Activated CD4-positive, alpha-beta memory T cell treated with anti-CD3 and anti-CD28 coated beads for 36 hours (primary cell): ENCODE results near the gene NEURL1. TPM values are rescaled to one million over a fixed set of nuclear protein-coding genes. Genes with fewer than 3 reads are reported as not detected.

Source experiments
- CTCF ChIA-PET: fragments of 350-600 bp; sonication (Branson Sonifier 250); formaldehyde crosslinking; loops from one replicate; lab custom pipeline; 2021; ENCODE audit warnings: antibody characterized with exemption, inconsistent platforms; lab: Charles Lee
- POLR2A ChIA-PET: fragments of 350-600 bp; sonication (Branson Sonifier 250); formaldehyde crosslinking; loops from one replicate; lab custom pipeline; 2021; ENCODE audit warnings: antibody characterized with exemption; lab: Charles Lee
- DNase-seq: peaks from one replicate; pipeline ENCODE4 v3.0.0-alpha.2; 2020
- H3K27ac Mint-ChIP-seq: one replicate; pipeline ENCODE4 v1.8.0; 2021; ENCODE audit warnings: mixed read lengths
- H3K27me3 Mint-ChIP-seq: one replicate; pipeline ENCODE4 v1.8.0; 2021; ENCODE audit warnings: mixed read lengths
- H3K36me3 Mint-ChIP-seq: one replicate; pipeline ENCODE4 v1.8.0; 2021; ENCODE audit warnings: mixed read lengths
- H3K4me1 Mint-ChIP-seq: one replicate; pipeline ENCODE4 v1.8.0; 2021; ENCODE audit warnings: low read depth, mixed read lengths
- H3K4me3 Mint-ChIP-seq: one replicate; pipeline ENCODE4 v1.8.0; 2021; ENCODE audit warnings: mild to moderate bottlenecking, mixed read lengths
- H3K9me3 Mint-ChIP-seq: one replicate; pipeline ENCODE4 v1.8.0; 2021; ENCODE audit warnings: mixed read lengths
- intact Hi-C: fragments of 100-400 bp; cut with micrococcal nuclease; formaldehyde crosslinking; loops from one replicate; pipeline ENCODE4 v1.15.1; 2023
- total RNA-seq, 2 experiments: library from RNA; stranded (reverse); gene quantifications; one replicate each; pipeline ENCODE4 v1.2.3, GENCODE V29; 2021

Gene NEURL1
- total RNA-seq, 2 experiments from 2014 or later = 1.8 to 2.4 TPM

DNA sequence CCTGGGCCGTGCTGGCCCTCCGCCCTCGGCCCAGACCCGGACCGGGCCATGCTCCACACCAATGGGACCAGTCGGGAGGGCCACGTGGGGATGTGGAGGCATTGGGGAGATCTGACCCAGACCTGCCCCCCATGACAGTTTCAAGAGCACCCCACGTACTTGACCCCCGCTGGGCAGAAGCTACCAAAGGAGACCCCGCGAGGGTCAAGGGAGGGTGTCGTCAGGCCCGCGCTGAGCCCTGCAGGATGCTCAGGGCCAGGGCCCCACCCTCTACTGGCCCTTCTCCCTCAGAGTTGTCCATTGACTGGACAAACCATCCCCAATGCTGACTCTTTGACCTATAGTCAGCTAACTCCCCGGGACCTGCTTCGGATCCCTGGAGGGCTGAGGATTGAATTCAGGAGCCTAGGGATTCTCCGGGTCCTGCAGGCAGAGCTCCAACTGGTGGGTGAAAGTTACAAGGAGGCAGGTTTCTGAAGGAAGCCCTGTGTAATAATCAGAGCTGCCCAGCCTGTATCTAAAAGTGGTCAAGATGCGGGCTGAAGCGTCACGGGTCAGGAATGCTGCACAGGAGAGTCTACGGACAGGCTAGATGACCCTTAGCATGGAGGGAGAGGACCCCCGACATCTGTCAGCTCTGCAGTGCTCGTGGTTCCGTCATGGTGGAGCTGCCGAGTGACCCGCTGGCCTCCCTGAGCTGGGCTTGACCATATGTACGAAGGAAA, 40.8 kb upstream of the NEURL1 start:
- Mint-ChIP-seq H3K4me1 (peaks cover 41% of the 10 kb centered on the region), H3K27me3 (no peaks in the 10 kb centered on the region), H3K4me3 (peak overlapping the region; percentile 90), H3K27ac (peak overlapping the region; percentile 91), H3K9me3 (no peaks in the 10 kb centered on the region), H3K36me3 (peaks cover 26% of the 10 kb centered on the region)
- no peak for DNase-seq
- CTCF ChIA-PET = interaction anchor here (0.7 to 5.1 kb wide), 6 partner anchors 10 to 36 kb away, joined by 3 to 30 read pairs (median 6); no protein-coding TSS in a partner anchor
- intact Hi-C loops = loop anchor here (1.0 kb wide), 1 partner anchor 19 kb away; no protein-coding TSS in a partner anchor
- POLR2A ChIA-PET = interaction anchor here (0.6 to 1.1 kb wide), 4 partner anchors 18 to 132 kb away, joined by 3 to 4 read pairs (median 3); no protein-coding TSS in a partner anchor

- intact Hi-C loops = no loop called here
These were observed 39.5 kb upstream of the NEURL1 start for GRCh38 chr10:103454026-103454425.

GRCh38 chr10:103455235-103455634, 38.3 kb upstream of the NEURL1 start:
- CTCF ChIA-PET = interaction anchor here (0.9 kb wide), 1 partner anchor 28 kb away, joined by 3 read pairs; no protein-coding TSS in a partner anchor
- intact Hi-C loops = no loop called here
- Mint-ChIP-seq H3K27ac (no peak overlapping the region), H3K9me3 (no peaks in the 10 kb centered on the region), H3K36me3 (peaks cover 6% of the 10 kb centered on the region), H3K4me1 (peaks cover 26% of the 10 kb centered on the region), H3K27me3 (no peaks in the 10 kb centered on the region), H3K4me3 (no peak overlapping the region)
- POLR2A ChIA-PET = no interaction called here
- no peak for DNase-seq

More at GRCh38 chr10:103454026-103454425, 39.5 kb upstream of the NEURL1 start:
- POLR2A ChIA-PET = interaction anchor here (0.5 kb wide), 1 partner anchor 39 kb away, joined by 3 read pairs; the partner anchor contains the start of gene NEURL1
- H3K27ac Mint-ChIP-seq = no peak overlapping the region
- H3K36me3 Mint-ChIP-seq = peaks cover 17% of the 10 kb centered on the region
- H3K4me3 Mint-ChIP-seq = no peak overlapping the region
- H3K4me1 Mint-ChIP-seq = peaks cover 33% of the 10 kb centered on the region
- H3K9me3 Mint-ChIP-seq = no peaks in the 10 kb centered on the region
- CTCF ChIA-PET = interaction anchor here (0.7 to 5.1 kb wide), 3 partner anchors 27 to 32 kb away, joined by 3 to 30 read pairs (median 3); no protein-coding TSS in a partner anchor
- no peaks in the 10 kb centered on the region for H3K27me3 Mint-ChIP-seq
- no peak for DNase-seq

- Mint-ChIP-seq H3K27me3 (no peaks in the 10 kb centered on the region), H3K36me3 (no peaks in the 10 kb centered on the region), H3K27ac (no peak overlapping the region), H3K4me3 (no peak overlapping the region), H3K4me1 (peaks cover 17% of the 10 kb centered on the region), H3K9me3 (no peaks in the 10 kb centered on the region)
- ChIA-PET POLR2A (no interaction called here), CTCF (interaction anchor here (0.9 kb wide), 1 partner anchor 27 kb away, joined by 3 read pairs; no protein-coding TSS in a partner anchor)
- intact Hi-C loops = no loop called here
- DNase-seq = no peak
These were observed 37.3 kb upstream of the NEURL1 start for GRCh38 chr10:103456074-103456660.

DNA sequence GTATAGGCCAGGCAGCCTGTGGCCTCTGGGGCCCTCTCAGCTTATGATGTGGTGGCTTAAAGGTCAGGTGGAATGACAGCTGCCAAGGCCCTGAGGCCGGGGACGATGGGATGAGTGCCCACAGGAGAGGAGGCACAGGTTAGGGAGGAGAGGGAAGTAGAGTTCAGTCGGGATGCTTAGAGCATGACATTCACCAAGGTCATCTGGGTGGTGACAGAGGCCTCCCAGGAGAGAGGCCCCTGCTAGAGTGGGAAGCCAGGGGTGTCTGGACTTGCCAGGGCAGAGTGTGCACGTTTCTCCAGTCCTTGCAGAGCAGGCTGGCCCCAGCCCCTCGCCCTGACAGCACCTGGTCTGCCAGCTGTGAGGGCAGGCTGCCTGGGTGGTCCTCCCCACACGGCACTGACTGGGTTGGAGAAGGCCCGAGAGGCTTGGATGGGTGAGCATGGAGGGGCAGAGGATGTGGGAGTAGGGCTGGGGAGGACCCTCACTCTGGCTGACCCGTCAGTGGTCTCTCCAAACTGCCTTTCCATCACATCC, 36.3 kb upstream of the NEURL1 start:
- no peaks in the 10 kb centered on the region for H3K9me3 Mint-ChIP-seq
- H3K4me1 Mint-ChIP-seq = peaks cover 15% of the 10 kb centered on the region
- intact Hi-C loops = no loop called here
- H3K4me3 Mint-ChIP-seq = no peak overlapping the region
- H3K27me3 Mint-ChIP-seq = no peaks in the 10 kb centered on the region
- CTCF ChIA-PET = no interaction called here
- POLR2A ChIA-PET = no interaction called here
- no peak overlapping the region for H3K27ac Mint-ChIP-seq
- no peaks in the 10 kb centered on the region for H3K36me3 Mint-ChIP-seq
- no peak for DNase-seq

DNA sequence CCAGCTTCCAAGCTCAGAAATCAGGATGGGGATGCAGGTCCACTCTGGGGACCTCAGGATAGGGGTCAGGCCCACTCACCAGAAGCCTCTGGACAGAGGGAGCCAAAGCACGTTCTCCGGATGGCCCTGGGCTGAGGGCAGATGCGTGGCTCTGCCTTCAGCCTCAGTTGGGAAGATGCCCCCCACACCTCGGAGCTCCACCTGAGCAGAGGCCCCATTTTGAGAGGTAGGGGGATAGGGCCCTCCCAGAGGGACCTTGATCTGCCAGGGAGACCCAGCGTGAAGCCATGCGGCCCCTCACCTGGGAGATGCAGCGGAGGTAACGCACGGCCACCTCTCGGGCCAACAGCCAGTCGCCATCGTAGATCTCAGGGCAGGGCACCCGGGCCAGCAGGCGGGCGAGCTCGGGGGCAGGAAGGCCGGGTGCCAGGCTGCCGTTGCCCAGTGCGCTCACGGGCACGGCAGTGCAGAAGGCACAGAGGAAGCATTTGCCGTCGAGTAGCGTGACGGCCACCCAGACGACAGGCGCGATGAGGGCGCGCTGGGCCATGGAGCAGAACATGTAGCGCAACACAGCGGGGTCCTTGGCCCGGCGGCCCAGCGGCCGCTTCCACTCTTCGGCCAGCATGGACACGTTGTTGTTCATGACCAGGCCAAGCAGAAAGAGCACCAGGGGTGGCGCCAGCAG, 35.5 kb upstream of the NEURL1 start:
- H3K9me3 Mint-ChIP-seq = no peaks in the 10 kb centered on the region
- peaks cover 10% of the 10 kb centered on the region for H3K4me1 Mint-ChIP-seq
- ChIA-PET CTCF (no interaction called here), POLR2A (no interaction called here)
- H3K27me3 Mint-ChIP-seq = no peaks in the 10 kb centered on the region
- H3K4me3 Mint-ChIP-seq = no peak overlapping the region
- H3K27ac Mint-ChIP-seq = no peak overlapping the region
- intact Hi-C loops = no loop called here
- no peak for DNase-seq
- H3K36me3 Mint-ChIP-seq = no peaks in the 10 kb centered on the region

GRCh38 chr10:103458720-103459119, 34.8 kb upstream of the NEURL1 start, which contains the start of gene CALHM1:
TSS of gene CALHM1 (minus strand) at chr10:103458900. CDS start at chr10:103458751, 149 bp downstream.
- Mint-ChIP-seq H3K36me3 (no peaks in the 10 kb centered on the region), H3K4me1 (peaks cover 6% of the 10 kb centered on the region), H3K4me3 (no peak within 1 kb of the TSS), H3K27ac (no peak within 1 kb of the TSS), H3K27me3 (no peaks in the 10 kb centered on the region), H3K9me3 (no peaks in the 10 kb centered on the region)
- intact Hi-C loops = no loop called here
- peak; percentile 31 for DNase-seq
- CTCF ChIA-PET = no interaction called here
- POLR2A ChIA-PET = no interaction called here

- DNase-seq = no peak
- no peaks in the 10 kb centered on the region for H3K9me3 Mint-ChIP-seq
- peaks cover 5% of the 10 kb centered on the region for H3K4me1 Mint-ChIP-seq
- intact Hi-C loops = no loop called here
- no peaks in the 10 kb centered on the region for H3K36me3 Mint-ChIP-seq
- POLR2A ChIA-PET = no interaction called here
- CTCF ChIA-PET = no interaction called here
- H3K4me3 Mint-ChIP-seq = no peak overlapping the region
- no peak overlapping the region for H3K27ac Mint-ChIP-seq
- no peaks in the 10 kb centered on the region for H3K27me3 Mint-ChIP-seq
These were observed 33.9 kb upstream of the NEURL1 start for GRCh38 chr10:103459615-103460014.

DNA sequence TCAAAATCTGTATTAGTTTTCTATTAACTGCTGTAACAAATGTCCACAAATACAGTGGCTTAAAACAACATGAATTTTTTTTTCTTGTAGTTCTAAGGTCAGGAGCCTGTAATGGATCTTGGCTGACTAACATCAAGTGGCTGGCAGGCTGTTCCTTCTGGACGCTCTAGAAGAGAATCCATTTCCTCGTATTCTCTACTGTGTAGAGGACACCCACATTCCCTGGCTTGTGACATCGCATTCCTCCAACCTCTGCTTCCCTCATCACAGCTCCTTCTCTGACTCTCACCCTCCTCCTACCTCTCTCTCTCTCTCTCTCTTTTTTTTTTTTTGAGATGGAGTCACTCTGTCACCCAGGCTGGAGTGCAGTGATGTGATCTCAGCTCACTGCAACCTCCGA, 30.0 kb upstream of the NEURL1 start:
- Mint-ChIP-seq H3K27me3 (no peaks in the 10 kb centered on the region), H3K9me3 (no peaks in the 10 kb centered on the region), H3K4me1 (peaks cover 9% of the 10 kb centered on the region), H3K36me3 (no peaks in the 10 kb centered on the region), H3K4me3 (no peak overlapping the region), H3K27ac (no peak overlapping the region)
- ChIA-PET CTCF (interaction anchor here (1.8 kb wide), 1 partner anchor 23 kb away, joined by 4 read pairs; no protein-coding TSS in a partner anchor), POLR2A (interaction anchor here (0.6 kb wide), 1 partner anchor 14 kb away, joined by 3 read pairs; no protein-coding TSS in a partner anchor)
- intact Hi-C loops = no loop called here
- no peak for DNase-seq

DNA sequence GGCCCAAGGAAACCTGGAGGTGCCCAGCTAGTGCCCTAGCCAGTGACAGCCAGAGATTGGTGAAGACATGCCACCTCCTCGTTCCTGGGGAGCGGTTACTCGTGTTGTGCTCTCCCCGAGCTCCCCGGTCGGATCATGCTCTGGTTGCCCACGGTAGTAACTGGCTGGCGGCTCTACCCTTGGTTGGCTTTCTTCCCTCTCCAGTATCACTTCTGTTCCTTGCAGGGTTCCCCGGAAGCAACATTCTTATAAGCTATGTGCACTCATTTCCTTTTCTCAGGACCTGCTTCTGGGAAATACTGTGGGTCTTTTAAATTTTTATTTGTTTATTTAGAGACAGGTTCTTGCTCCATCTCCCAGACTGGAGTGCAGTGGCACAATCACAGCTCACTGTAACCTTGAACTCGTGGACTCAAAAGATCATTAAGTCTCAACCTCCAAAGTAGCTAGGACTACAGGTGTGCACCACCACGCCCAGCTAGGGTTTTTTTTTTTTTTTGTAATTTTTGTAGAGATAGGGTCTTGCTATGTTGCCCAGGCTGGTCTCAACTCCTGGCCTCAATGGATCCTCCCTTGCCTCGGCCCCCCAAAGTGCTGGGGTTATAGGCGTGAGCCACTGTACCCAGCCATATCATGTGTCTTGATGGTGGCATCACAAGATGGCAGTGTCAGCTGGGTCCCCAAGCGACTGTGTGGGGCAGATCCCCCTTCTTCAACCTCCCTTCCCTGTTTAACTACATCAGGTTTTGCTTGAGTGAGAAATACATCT, 27.9 kb upstream of the NEURL1 start:
- H3K36me3 Mint-ChIP-seq = no peaks in the 10 kb centered on the region
- no peaks in the 10 kb centered on the region for H3K27me3 Mint-ChIP-seq
- ChIA-PET CTCF (interaction anchor here (1.9 kb wide), 1 partner anchor 10 kb away, joined by 6 read pairs; no protein-coding TSS in a partner anchor), POLR2A (no interaction called here)
- no peak overlapping the region for H3K4me3 Mint-ChIP-seq
- H3K27ac Mint-ChIP-seq = no peak overlapping the region
- no peak for DNase-seq
- H3K4me1 Mint-ChIP-seq = peaks cover 8% of the 10 kb centered on the region
- H3K9me3 Mint-ChIP-seq = no peaks in the 10 kb centered on the region
- intact Hi-C loops = no loop called here

DNA sequence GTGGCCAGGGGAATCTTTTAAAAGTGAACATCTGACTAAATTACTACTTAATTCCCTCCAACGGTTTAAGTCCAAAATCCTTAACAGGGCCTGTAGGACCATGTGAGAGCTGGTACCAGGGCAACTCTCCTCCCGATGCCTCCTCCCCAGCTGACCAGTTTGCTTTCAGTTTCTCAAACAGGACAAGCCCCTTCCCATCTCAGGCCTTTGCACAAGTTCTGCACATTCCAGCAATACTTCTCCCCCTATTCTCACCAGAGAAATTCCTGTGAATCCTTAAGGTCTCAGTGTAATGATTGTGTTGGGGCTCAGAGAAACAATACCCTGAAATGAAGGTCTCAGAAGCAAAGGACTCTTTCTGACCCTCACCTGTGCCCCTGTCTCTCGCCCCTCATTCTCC, 26.8 kb upstream of the NEURL1 start:
- Mint-ChIP-seq H3K4me1 (peaks cover 17% of the 10 kb centered on the region), H3K4me3 (no peak overlapping the region), H3K9me3 (no peaks in the 10 kb centered on the region), H3K27me3 (no peaks in the 10 kb centered on the region), H3K27ac (no peak overlapping the region), H3K36me3 (no peaks in the 10 kb centered on the region)
- no peak for DNase-seq
- CTCF ChIA-PET = no interaction called here
- POLR2A ChIA-PET = no interaction called here
- intact Hi-C loops = no loop called here
